Umbilical cord (tissue), 2 donors: ENCODE data around the gene DTL. TPM values are rescaled to one million over a fixed set of nuclear protein-coding genes. Genes with fewer than 3 reads are reported as not detected.

Experiments used
- DNase-seq: peaks from one replicate; pipeline ENCODE4 v3.0.0-alpha.2; 2015; ENCODE audit warnings: low spot score
- total RNA-seq: library from RNA; depleted of rRNA; stranded (reverse); fragments of >200 nt; gene quantifications from one replicate; pipeline ENCODE4 v1.2.3, GENCODE V29; 2014; ENCODE audit warnings: low replicate concordance; ENCODE audit not compliant: insufficient read depth

The DTL gene
- total RNA-seq, 1 donor from 2014 or later = 3.6 TPM

- DNase-seq = no peak
These were observed 94.2 kb downstream of the DTL start for GRCh38 chr1:212129781-212130180.

GRCh38 chr1:212132025-212132424, 96.5 kb downstream of the DTL start:
- no peak for DNase-seq

GRCh38 chr1:212133319-212133718, 97.8 kb downstream of the DTL start:
- no peak for DNase-seq

DNA sequence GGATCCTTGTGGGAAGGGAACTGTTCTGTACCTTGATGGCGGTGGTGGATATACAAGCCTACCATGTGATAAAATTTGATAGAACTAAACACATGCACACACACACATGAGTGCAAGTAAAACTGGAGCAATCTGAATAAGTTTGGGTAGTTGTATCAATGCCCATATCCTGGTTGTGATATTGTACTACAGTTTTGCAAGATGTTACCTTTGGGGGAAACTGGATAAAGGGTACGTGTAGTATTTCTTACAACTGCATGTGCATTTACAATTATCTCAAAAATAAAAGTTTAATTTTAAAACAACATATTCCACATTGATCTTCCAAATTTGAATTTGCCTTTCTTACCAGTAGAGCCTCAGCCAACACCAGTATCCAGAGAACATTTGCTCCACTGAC, 99.6 kb downstream of the DTL start:
- no peak for DNase-seq

- DNase-seq = no peak
These were observed 102.3 kb downstream of the DTL start for GRCh38 chr1:212137854-212138253.

- no peak for DNase-seq
These were observed 102.9 kb downstream of the DTL start for GRCh38 chr1:212138457-212138856.

GRCh38 chr1:212139526-212140135, 104.1 kb downstream of the DTL start:
- no peak for DNase-seq

DNA sequence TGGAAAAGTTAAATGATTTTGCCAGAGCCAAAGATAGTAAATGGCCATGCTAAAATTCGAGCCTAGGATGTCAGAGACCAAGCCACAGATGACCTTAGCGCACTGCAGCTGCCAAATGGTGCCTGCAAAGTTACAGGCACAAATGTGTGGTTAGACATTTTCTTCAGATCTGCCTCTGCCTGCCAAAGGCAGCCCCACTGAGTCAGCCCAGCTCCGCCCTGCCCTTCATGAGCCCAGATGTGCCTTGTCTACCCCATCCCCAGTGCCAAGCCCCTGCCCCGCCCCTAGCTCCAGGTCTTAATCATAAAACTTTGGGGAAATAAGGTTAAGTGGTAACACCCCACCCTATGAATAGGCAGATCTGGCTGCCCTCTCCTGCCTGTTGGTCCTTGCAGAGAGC, 105.9 kb downstream of the DTL start:
- no peak for DNase-seq

DNA sequence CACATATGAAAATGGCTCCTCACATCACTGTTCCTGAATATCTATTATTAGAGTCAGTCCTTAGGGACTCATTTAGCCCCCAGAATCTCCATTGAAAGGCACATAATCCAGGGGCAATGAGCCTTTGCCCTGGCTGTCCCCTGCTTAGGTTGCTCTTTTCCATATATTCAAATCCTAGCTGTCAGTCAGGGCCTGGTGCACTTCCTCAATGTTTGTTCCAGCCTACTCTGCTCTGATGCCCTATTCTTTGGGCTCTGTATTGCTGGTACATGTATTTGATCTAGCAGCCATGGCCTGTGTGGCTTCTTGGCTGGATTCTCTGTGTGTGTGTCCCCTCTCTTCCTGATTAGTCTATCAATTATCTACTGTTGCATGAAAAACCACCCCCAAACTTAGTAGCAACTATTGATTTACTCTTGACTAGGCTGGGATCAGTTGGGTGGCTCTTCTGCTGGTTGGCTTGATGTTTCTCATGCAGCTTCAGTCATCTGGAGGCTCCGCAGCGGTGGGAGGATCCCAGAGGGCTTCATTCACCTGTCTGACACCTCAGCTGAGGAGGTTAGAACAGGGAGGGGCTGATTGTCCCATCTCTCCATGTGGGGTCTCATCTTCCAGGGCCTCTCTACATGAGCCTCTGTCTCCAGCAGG, 107.5 kb downstream of the DTL start:
- no peak for DNase-seq

DNA sequence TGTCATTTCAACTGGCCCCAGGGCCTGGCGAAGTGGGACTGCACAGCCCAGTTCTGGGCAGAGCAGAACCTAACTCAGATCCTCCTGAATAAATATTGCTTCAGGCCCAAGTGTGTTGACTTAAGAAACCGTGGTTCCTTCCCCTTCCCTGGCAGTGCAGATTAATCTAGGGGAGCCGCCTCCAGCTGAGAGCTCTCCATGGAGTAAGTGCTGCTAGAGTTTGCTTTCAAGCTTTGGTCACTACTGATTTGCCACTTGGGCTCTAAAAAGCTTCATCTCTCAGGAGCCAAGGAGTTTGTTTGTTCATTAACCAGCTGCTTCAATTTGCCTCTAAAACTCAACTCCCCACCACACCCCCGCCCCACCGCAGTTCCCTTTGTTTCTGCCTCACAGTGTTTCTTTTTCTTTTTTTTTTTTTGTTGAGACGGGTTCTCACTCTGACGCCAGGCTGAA, 112.1 kb downstream of the DTL start:
- DNase-seq = no peak

GRCh38 chr1:212149566-212149965, 114.0 kb downstream of the DTL start:
- DNase-seq = no peak

GRCh38 chr1:212152308-212152693, 116.8 kb downstream of the DTL start:
- no peak for DNase-seq

DNA sequence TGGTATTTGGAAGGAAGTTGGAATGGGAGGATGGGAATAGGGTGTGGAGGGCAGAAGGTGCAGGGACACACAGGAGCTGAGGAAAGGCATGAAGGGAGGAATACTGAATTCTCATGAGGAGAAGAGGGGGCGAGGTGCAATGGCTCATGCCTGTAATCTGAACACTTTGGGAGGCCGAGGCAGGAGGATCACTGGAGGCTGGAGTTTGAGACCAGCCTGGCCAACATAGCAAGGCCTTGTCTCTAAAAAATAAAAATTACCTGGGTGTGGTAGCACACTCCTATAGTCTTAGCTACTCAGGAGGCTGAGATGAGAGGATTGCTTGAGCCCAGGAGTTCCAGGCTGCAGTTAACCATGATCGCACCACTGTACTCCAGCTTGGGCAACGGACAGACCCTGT, 117.3 kb downstream of the DTL start:
- no peak for DNase-seq

DNA sequence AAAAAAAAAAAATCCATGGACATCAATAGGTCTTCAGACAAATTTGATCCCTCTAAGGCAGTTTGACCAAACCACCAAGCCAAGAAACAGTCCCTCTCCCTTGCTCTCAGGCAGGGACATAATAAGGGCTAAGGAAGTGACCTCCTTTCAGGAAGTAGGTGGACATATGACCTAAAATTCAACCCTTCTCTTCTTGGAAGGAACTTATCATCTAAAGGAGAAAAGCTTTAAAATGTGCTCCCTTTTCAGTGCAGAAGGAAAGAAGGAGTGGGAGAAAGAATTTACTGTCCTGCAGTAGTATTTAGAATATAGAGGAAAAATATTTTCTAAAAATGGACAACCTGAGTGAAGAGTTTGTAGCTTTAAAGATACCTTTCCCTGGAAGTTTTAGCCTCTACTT, 118.1 kb downstream of the DTL start:
- DNase-seq = no peak

Other genes starting within 250 kb of the DTL start
- gene LPGAT1, start 205.0 kb upstream of the DTL start, total RNA-seq = 71.7 TPM
- 5.8 TPM for gene INTS7, start 191 bp upstream of the DTL start, total RNA-seq
- gene PPP2R5A, start 249.7 kb downstream of the DTL start, total RNA-seq = 32.0 TPM